GM18861 (cell line): ENCODE results near the gene SLC25A33.
A peak's percentile ranks its signal among the peaks of the same experiment; 100 is the strongest.
"Not testable (repeated sequence)": the region's sequence is repeated elsewhere in the genome, so short reads cannot be mapped to it uniquely, and the experiment has no call there.

ENCODE experiments used
- ATAC-seq: cut with Tn5 transposase; IDR thresholded peaks from one replicate; pipeline ENCODE4 v1.9.1; 2021; ENCODE audit not compliant: unreplicated experiment

The SLC25A33 gene

GRCh38 chr1:9539165-9539828 lies at the start of gene SLC25A33:
Gene SLC25A33 (plus strand): TSS chr1:9539465. CDS start chr1:9539692, 227 bp downstream.
- ATAC-seq, result peak; percentile 85

GRCh38 chr1:9490605-9491339 lies 48.5 kb upstream of the SLC25A33 start:
- ATAC-seq, result no peak

- ATAC-seq, result no peak
These were observed 45.9 kb upstream of the SLC25A33 start for GRCh38 chr1:9493326-9493725.

- no peak for ATAC-seq
These were observed 44.1 kb upstream of the SLC25A33 start for GRCh38 chr1:9494936-9495758.

- no peak for ATAC-seq
These were observed 43.4 kb upstream of the SLC25A33 start for GRCh38 chr1:9495854-9496374.

- no peak for ATAC-seq
These were observed 38.2 kb upstream of the SLC25A33 start for GRCh38 chr1:9500756-9501754.

GRCh38 chr1:9503001-9503675 lies 36.1 kb upstream of the SLC25A33 start:
- no peak for ATAC-seq

- no peak for ATAC-seq
These were observed 34.1 kb upstream of the SLC25A33 start for GRCh38 chr1:9505143-9505542.

GRCh38 chr1:9506901-9507300 lies 32.4 kb upstream of the SLC25A33 start:
- ATAC-seq, result no peak

GRCh38 chr1:9510130-9510529 lies 29.1 kb upstream of the SLC25A33 start:
- no peak for ATAC-seq

GRCh38 chr1:9515550-9515949 lies 23.7 kb upstream of the SLC25A33 start:
- ATAC-seq, result not testable (repeated sequence)

- ATAC-seq, result no peak
These were observed 20.7 kb upstream of the SLC25A33 start for GRCh38 chr1:9518454-9518998.

- no peak for ATAC-seq
These were observed 18.9 kb upstream of the SLC25A33 start for GRCh38 chr1:9520411-9520810.

- ATAC-seq, result no peak
These were observed 10.1 kb upstream of the SLC25A33 start for GRCh38 chr1:9529190-9529589.

- ATAC-seq, result no peak
These were observed 8.9 kb upstream of the SLC25A33 start for GRCh38 chr1:9530320-9530719.

GRCh38 chr1:9534953-9535352 lies 4.3 kb upstream of the SLC25A33 start:
- no peak for ATAC-seq

GRCh38 chr1:9536301-9536700 lies 3.0 kb upstream of the SLC25A33 start:
- no peak for ATAC-seq

GRCh38 chr1:9537863-9538668 lies 1.2 kb upstream of the SLC25A33 start:
- no peak for ATAC-seq
